ENCODE results near the gene MGMT. TPM values are rescaled to one million over a fixed set of nuclear protein-coding genes. Genes with fewer than 3 reads are reported as not detected.

MGMT gene
- total and polyA plus RNA-seq, 2 of the 4 experiments (the other 2 are of a cell fraction) = 11.5 to 17.8 TPM

GRCh38 chr10:129581827-129582411 lies 114.9 kb downstream of the MGMT start:
- no peak overlapping the region for H3K9ac ChIP-seq (ENCODE audit: low read depth, low read length)
- no peak overlapping the region for H3K4me3 ChIP-seq (ENCODE audit: insufficient read depth, low read depth, low read length)
- H4K8ac ChIP-seq (ENCODE audit: low read depth in 2 of 2, low read length in 2 of 2) = no peak overlapping the region
- ATAC-seq (ENCODE audit: low read depth) (no peak), DNase-seq (no peak)
- no peak overlapping the region for H2BK20ac ChIP-seq (ENCODE audit: low read depth, low read length)
- H4K20me1 ChIP-seq (ENCODE audit: insufficient read depth, low read length) = no peaks in the 10 kb centered on the region
- no peak overlapping the region for H3K18ac ChIP-seq (ENCODE audit: low read depth, low read length)
- no peak overlapping the region for H2BK120ac ChIP-seq (ENCODE audit: low read depth, low read length)
- no peaks in the 10 kb centered on the region for H3K27me3 ChIP-seq (ENCODE audit: control insufficient read depth, insufficient read depth, low read length)
- intact Hi-C loops (cut with micrococcal nuclease) = no loop called here
- no peak overlapping the region for H4K91ac ChIP-seq (ENCODE audit: insufficient read depth, low read depth, low read length)
- no peak overlapping the region for H3K23ac ChIP-seq (ENCODE audit: low read depth, low read length)
- H2BK15ac ChIP-seq (ENCODE audit: low read depth, low read length) = no peak overlapping the region
- WGBS, 2 experiments (ENCODE audit: extremely low coverage in 2 of 2, insufficient read length in 1 of 2) = 97% methylated on average over 6 of the region's 19 CpGs; no CpG with 5 or more reads in 1 of the 2 experiments
- no peak for TF ChIP-seq POLR2A (IDR thresholded peaks at IDR 0.05; ENCODE audit: low read depth, low read length)
- TF ChIP-seq CTCF (conservative IDR thresholded peaks at IDR 0.05; ENCODE audit: low read depth, low read length) = no peak
- TF ChIP-seq BHLHE40 (IDR thresholded peaks at IDR 0.05; ENCODE audit: low read depth, low read length) = no peak
- no peak for TF ChIP-seq RAD21 (IDR thresholded peaks at IDR 0.05; ENCODE audit: low read length)
- TF ChIP-seq ELK1 (IDR thresholded peaks at IDR 0.05; ENCODE audit: borderline replicate concordance, low read depth, low read length) = no peak
- no peak for TF ChIP-seq MAFK (IDR thresholded peaks at IDR 0.05; ENCODE audit: low read depth, low read length)
- no peak for TF ChIP-seq CEBPB (IDR thresholded peaks at IDR 0.05; ENCODE audit: low read depth, low read length)
- no peak for TF ChIP-seq MAZ (IDR thresholded peaks at IDR 0.05; ENCODE audit: borderline replicate concordance, low read depth, low read length)
- no peak for TF ChIP-seq MXI1 (IDR thresholded peaks at IDR 0.05; ENCODE audit: borderline replicate concordance, low read depth, low read length)
- TF ChIP-seq USF2 (IDR thresholded peaks at IDR 0.05; ENCODE audit: low read depth, low read length) = no peak
- TF ChIP-seq CHD1 (IDR thresholded peaks at IDR 0.05; ENCODE audit: low read depth, low read length) = no peak
- TF ChIP-seq FOS (IDR thresholded peaks at IDR 0.05; ENCODE audit: low read depth, low read length) = no peak
- H3K4ac ChIP-seq (ENCODE audit: low read depth, low read length) = no peak overlapping the region
- H3K4me1 ChIP-seq (ENCODE audit: control insufficient read depth, insufficient read depth, low read length) = no peaks in the 10 kb centered on the region
- dilution Hi-C loops (cut with HindIII; ENCODE audit: low sequenced_read_pairs, unreplicated experiment) = no loop called here
- in situ Hi-C loops (cut with MboI; ENCODE audit: low sequenced_read_pairs) = no loop called here
- H3K27ac ChIP-seq (ENCODE audit: insufficient read depth, low read length) = no peak overlapping the region
- no peak overlapping the region for H3K56ac ChIP-seq (ENCODE audit: extremely low read depth, insufficient read depth, low read length)
- H2AFZ ChIP-seq (replicated peaks; ENCODE audit: low read length, poor library complexity) = no peak overlapping the region
- no peaks in the 10 kb centered on the region; a peak in 1 of 4 replicates for H3K79me1 ChIP-seq (ENCODE audit: low read depth in 1 of 2, low read length in 2 of 2)
- H2AK5ac ChIP-seq (ENCODE audit: low read depth, low read length) = no peak overlapping the region
- peaks cover 12% of the 10 kb centered on the region for H3K9me3 ChIP-seq (ENCODE audit: control insufficient read depth, insufficient read depth, low read length)
- POLR2A ChIA-PET (ENCODE audit: unreplicated experiment) = no interaction called here
- no peaks in the 10 kb centered on the region for H3K36me3 ChIP-seq (ENCODE audit: control insufficient read depth, insufficient read depth, low read length)
- H3K14ac ChIP-seq (replicated peaks; ENCODE audit: low read depth, low read length) = no peak overlapping the region
- no TSS peak for BruUV-seq (replicated peaks)
- H3K4me2 ChIP-seq (ENCODE audit: low read depth, low read length) = no peak overlapping the region
- CTCF ChIA-PET = no interaction called here
- no peak overlapping the region for H2AK9ac ChIP-seq (replicated peaks; ENCODE audit: low read depth, low read length, poor library complexity)
- H3K9me1 ChIP-seq (ENCODE audit: insufficient read depth, low read length) = no peaks in the 10 kb centered on the region
- no peak overlapping the region for H2BK5ac ChIP-seq (ENCODE audit: low read depth, low read length, poor library complexity, severe bottlenecking)
- H4K5ac ChIP-seq (ENCODE audit: low read depth, low read length) = no peak overlapping the region

All from IMR-90 (cell line).